Small intestine (tissue), 7 donors: ENCODE data around the gene CCNT1. TPM values are rescaled to one million over a fixed set of nuclear protein-coding genes. Genes with fewer than 3 reads are reported as not detected.
A peak's percentile ranks its signal among the peaks of the same experiment; 100 is the strongest.
"Not testable (repeated sequence)": the region's sequence is repeated elsewhere in the genome, so short reads cannot be mapped to it uniquely, and the experiment has no call there.

ENCODE experiments used
- DNase-seq, 2 donors: peaks; one replicate each; pipeline versions ENCODE4 v3.0.0 to v3.0.0-alpha.2; 2013
- FAIRE-seq: peaks from 2 replicates; lab custom pipeline; 2012; peaks lifted over from hg19 to GRCh38; lab: Jason Lieb, UNC
- H3K27ac ChIP-seq, 3 donors: one replicate each; pipeline ENCODE4 v1.5.1; 2013; ENCODE audit warnings: low read length in 2 of 3, mild to moderate bottlenecking in 2 of 3, control low read depth in 1 of 3, inconsistent platforms in 1 of 3, low read depth in 1 of 3, moderate library complexity in 1 of 3
- H3K27me3 ChIP-seq, 3 donors: one replicate each; pipeline ENCODE4 v1.6.1; 2013; ENCODE audit warnings: low read length in 3 of 3, inconsistent platforms in 1 of 3; ENCODE audit not compliant: control insufficient read depth in 3 of 3, insufficient read depth in 3 of 3
- H3K36me3 ChIP-seq, 3 donors: one replicate each; pipeline ENCODE4 v1.6.1; 2013; ENCODE audit warnings: low read length in 3 of 3, inconsistent platforms in 1 of 3, low read depth in 1 of 3, mild to moderate bottlenecking in 1 of 3, moderate library complexity in 1 of 3; ENCODE audit not compliant: control insufficient read depth in 3 of 3, insufficient read depth in 2 of 3
- H3K4me1 ChIP-seq, 3 donors: one replicate each; pipeline ENCODE4 v1.6.1; 2013; ENCODE audit warnings: low read length in 2 of 3, inconsistent platforms in 1 of 3, low read depth in 1 of 3, mild to moderate bottlenecking in 1 of 3, moderate library complexity in 1 of 3; ENCODE audit not compliant: control insufficient read depth in 3 of 3, insufficient read depth in 2 of 3
- H3K4me3 ChIP-seq, 3 donors: one replicate each; pipeline ENCODE4 v1.5.1; 2013; ENCODE audit warnings: low read length in 3 of 3, control low read depth in 1 of 3, inconsistent platforms in 1 of 3, low read depth in 1 of 3, mild to moderate bottlenecking in 1 of 3, moderate library complexity in 1 of 3
- H3K9me3 ChIP-seq, 2 donors: one replicate each; pipeline ENCODE4 v1.6.1; 2013; ENCODE audit warnings: low read depth in 1 of 2, low read length in 1 of 2; ENCODE audit not compliant: control insufficient read depth in 2 of 2, insufficient read depth in 1 of 2
- WGBS, 3 donors: extraction: QIAGEN DNeasy Blood & Tissue Kit; methylation state at CpG; one replicate each; pipeline ENCODE4 v1.1.7; 2013; 5-methylcytosine and 5-hydroxymethylcytosine counted together
- polyA plus RNA-seq, 4 donors: library from polyadenylated mRNA; stranded (reverse) in 3 of 4; unstranded in 1 of 4; fragments of 200-250 nt in 3 of 4; fragments of 120-200 nt in 1 of 4; gene quantifications; one replicate each; pipeline versions ENCODE4 v1.2.1 to v1.2.3, GENCODE V29; 2013
- donor health status: healthy with polysubstance abuse.
- donor health status: control.
- donor health status: control.
- donor health status: Bipolar disorder and iron deficiency.
- donor health status: healthy.

CCNT1 gene
- polyA plus RNA-seq, 4 donors = 3.0 to 22.0 (median 5.1) TPM

DNA sequence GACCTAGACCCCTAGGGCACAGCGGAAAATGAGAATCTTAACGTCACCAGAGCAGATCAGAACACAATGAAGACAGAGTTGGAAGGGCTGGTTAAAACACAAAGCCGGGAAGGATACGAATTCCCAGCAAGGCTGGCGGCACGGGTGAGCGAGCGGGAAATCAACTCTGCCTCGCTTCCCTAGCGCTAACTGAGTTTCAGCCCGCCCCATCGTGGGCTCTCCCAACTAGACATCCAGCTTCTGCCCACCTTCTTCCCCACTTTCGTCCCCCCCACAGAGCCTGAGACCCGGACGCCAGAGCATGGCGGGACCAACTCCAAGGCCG is 377 bp downstream of the CCNT1 start:
- H3K27me3 ChIP-seq = no peaks in the 10 kb centered on the region
- H3K4me1 ChIP-seq = peaks cover 2 to 14% (median 8%) of the 10 kb centered on the region in 3 donors
- FAIRE-seq (no peak), DNase-seq (no peak)
- peaks cover 0 to 16% of the 10 kb centered on the region in 2 donors for H3K9me3 ChIP-seq
- H3K27ac ChIP-seq = peak overlapping the region; percentile 92 to 94 (median 93)
- WGBS, 3 donors = 0 to 2% (median 0%) methylated on average over 17 of the region's 17 CpGs
- peaks cover 3 to 27% (median 3%) of the 10 kb centered on the region in 3 donors for H3K36me3 ChIP-seq
- peak overlapping the region; percentile 31 to 90 (median 76) for H3K4me3 ChIP-seq

DNA sequence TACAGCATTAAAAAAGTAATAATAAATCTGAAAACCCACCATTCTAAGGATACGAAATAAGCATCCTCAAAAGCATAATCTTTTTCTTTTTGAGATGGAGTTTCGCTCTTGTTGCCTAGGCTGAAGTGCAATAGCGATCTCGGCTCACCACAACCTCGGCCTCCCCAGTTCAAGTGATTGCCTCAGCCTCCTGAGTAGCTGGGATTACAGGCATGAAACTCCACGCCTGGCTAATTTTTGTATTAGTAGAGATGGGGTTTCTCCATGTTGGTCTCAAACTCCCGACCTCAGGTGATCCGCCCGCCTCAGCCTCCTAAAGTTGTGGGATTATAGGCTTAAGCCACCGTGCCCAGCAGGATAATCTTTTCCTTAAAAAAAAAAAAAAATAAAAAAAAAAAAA is 4.3 kb downstream of the CCNT1 start:
- Histone ChIP-seq H3K4me1 (peaks cover 2 to 14% (median 8%) of the 10 kb centered on the region in 3 donors), H3K36me3 (peaks cover 3 to 54% (median 4%) of the 10 kb centered on the region in 3 donors), H3K9me3 (no peaks in the 10 kb centered on the region), H3K27me3 (no peaks in the 10 kb centered on the region), H3K4me3 (no peak overlapping the region), H3K27ac (no peak overlapping the region)
- WGBS, 3 donors = 93 to 96% (median 96%) methylated on average over 10 of the region's 10 CpGs
- no peak for FAIRE-seq
- no peak for DNase-seq

DNA sequence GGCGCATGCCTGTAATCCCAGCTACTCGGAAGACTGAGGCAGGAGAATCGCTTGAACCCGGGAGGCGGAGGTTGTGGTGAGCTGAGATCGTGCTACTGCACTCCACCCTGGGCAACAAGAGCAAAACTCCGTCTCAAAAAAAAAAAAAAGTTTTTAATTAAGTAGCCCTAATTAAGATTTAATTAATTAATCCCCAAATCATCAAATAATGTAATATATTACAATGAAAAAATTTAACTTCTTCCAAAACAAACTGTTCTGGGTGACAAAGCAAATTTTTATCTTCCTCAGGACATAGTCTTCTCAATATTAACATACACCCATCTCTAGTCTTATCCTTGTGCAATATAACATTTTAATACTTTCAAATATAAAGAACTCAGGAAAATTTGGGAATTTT is 17.7 kb downstream of the CCNT1 start:
- 98 to 99% (median 99%) methylated on average over 7 of the region's 7 CpGs for WGBS, 3 donors
- not testable (repeated sequence) for H3K4me3 ChIP-seq, FAIRE-seq, H3K9me3 ChIP-seq, H3K4me1 ChIP-seq, H3K27me3 ChIP-seq, DNase-seq, H3K27ac ChIP-seq
- peaks cover 9 to 52% (median 23%) of the 10 kb centered on the region in 3 donors for H3K36me3 ChIP-seq

DNA sequence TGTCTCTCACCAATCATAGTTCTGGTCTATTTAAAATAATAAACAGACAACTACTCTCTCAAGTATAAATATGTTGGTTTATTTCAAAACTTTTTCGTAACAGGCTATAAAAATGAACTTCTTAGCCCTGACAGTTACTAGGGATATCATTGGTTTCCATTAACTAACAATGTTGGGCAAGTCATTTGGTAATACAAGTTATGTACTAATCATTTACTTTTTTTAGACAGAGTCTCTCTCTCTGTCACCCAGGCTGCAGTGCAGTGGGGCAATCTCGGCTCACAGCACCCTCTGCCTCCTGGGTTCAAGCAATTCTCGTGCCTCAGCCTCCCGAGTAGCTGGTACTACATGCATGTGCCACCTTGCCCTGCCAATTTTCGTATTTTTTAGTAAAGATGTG is 19.9 kb downstream of the CCNT1 start:
- Histone ChIP-seq H3K4me3 (no peak overlapping the region), H3K36me3 (peaks cover 17 to 42% (median 27%) of the 10 kb centered on the region in 3 donors), H3K27me3 (no peaks in the 10 kb centered on the region), H3K9me3 (no peaks in the 10 kb centered on the region), H3K27ac (no peak overlapping the region), H3K4me1 (no peaks in the 10 kb centered on the region)
- DNase-seq = no peak
- FAIRE-seq = no peak
- WGBS, 3 donors = 94 to 96% (median 96%) methylated on average over 5 of the region's 5 CpGs

DNA sequence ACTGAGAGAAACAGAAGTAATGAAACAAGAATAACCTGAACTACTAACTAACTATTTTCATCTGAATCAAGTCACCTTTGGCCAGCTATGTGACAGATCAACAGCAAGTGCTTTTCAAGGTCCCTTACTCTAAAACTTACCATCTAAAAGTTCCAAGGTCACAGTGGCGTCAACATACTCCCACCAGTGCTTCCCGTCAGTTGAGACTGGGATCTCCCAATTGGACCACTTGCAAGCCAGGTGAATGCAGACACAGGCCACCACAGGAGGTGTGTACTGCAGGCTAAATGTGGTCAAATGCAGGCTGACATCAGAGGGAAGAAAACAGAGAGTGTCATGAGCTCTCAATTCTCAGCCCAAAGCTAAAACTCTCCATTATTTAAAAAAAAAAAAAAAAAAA is 20.6 kb downstream of the CCNT1 start:
- DNase-seq = no peak
- FAIRE-seq = no peak
- H3K27ac ChIP-seq = no peak overlapping the region
- H3K27me3 ChIP-seq = no peaks in the 10 kb centered on the region
- peaks cover 21 to 39% (median 27%) of the 10 kb centered on the region in 3 donors for H3K36me3 ChIP-seq
- no peaks in the 10 kb centered on the region for H3K4me1 ChIP-seq
- WGBS, 3 donors = 91 to 96% (median 95%) methylated on average over 2 of the region's 2 CpGs
- H3K9me3 ChIP-seq = no peaks in the 10 kb centered on the region
- H3K4me3 ChIP-seq = no peak overlapping the region

DNA sequence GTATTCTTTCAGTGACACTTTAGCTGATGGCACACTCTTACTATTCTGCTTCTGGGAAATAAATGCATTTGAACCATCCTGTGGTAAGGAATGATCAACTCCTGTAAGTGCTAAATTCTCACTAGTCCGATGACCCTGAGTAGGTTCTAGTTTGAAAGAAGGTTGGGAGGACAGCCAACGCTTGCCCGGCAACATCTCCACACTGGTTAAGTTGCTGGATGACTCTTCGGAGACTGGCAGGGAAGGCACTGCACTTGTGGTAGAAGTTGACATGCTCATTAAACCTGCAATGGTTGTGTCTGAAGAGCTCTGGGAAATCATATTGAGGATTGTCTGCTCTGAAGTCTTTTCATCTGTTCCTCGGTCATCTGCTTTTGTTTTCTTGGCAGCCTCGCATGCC is 22.5 kb downstream of the CCNT1 start:
- H3K36me3 ChIP-seq = peaks cover 21 to 37% (median 28%) of the 10 kb centered on the region in 3 donors
- FAIRE-seq = no peak
- DNase-seq = no peak
- no peaks in the 10 kb centered on the region for H3K27me3 ChIP-seq
- no peaks in the 10 kb centered on the region for H3K9me3 ChIP-seq
- 95 to 98% (median 97%) methylated on average over 6 of the region's 6 CpGs for WGBS, 3 donors
- peaks cover 0 to 5% (median 0%) of the 10 kb centered on the region in 3 donors for H3K4me1 ChIP-seq
- H3K4me3 ChIP-seq = no peak overlapping the region
- H3K27ac ChIP-seq = no peak overlapping the region

DNA sequence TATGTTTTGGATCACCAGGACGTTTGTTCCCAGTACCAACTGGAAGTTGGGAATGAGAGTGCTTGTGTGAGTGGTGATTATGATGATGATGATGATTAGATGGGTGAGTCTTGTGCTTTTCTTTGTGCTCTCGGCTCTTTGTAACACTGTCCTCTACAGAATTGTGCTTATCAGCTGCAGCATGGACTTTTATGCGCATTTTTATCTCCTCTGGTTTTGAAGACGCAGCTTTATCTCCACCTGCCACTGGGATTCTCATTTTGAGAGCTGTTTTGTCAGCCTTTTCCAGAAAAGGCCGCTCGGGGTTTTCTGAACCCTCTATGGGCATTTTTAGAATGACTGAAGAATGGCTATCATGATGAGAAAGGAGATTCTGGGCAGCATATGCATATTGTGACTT is 22.9 kb downstream of the CCNT1 start:
- no peak overlapping the region for H3K27ac ChIP-seq
- DNase-seq (no peak), FAIRE-seq (no peak)
- H3K36me3 ChIP-seq = peaks cover 24 to 34% (median 28%) of the 10 kb centered on the region in 3 donors
- no peaks in the 10 kb centered on the region for H3K9me3 ChIP-seq
- no peak overlapping the region for H3K4me3 ChIP-seq
- no peaks in the 10 kb centered on the region for H3K27me3 ChIP-seq
- WGBS, 3 donors = 88 to 91% (median 90%) methylated on average over 6 of the region's 6 CpGs
- peaks cover 0 to 5% (median 0%) of the 10 kb centered on the region in 3 donors for H3K4me1 ChIP-seq

DNA sequence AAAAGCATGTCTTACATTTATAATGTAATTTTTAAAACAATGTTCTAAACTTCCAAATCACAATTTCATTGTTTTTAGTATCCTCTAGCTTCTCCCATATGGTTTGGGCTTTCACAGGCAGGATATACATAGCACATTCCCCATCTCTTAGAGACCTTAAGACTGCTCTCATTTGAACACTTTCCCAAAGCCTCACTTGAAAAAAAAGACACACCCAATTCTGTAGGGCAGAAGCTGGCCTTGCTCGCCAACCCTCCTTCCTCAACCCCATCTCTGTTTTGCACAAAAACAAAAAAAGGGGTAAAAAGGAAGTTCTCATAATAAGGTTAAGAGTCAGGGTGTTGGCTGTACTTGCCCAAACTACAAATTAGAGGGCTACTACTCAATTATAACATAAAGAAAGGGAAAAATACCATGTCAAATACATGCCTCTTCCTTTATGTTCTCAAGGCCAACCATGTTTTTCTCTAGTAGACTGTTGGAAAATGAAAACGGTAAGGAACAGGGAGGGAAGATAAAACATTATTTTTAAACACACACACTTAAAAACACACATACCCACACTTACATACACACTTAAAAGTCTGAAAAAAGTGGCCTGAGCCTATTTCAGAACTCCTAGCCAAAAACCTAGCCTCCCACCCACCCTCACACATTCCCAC is 24.6 kb downstream of the CCNT1 start:
- Histone ChIP-seq H3K36me3 (peaks cover 22 to 26% (median 26%) of the 10 kb centered on the region in 3 donors), H3K27ac (no peak overlapping the region)

More for the DNA sequence above, 24.6 kb downstream of the CCNT1 start:
- no peaks in the 10 kb centered on the region for H3K27me3 ChIP-seq
- no peak overlapping the region for H3K4me3 ChIP-seq
- DNase-seq (no peak), FAIRE-seq (no peak)
- WGBS, 3 donors = 62 to 73% (median 64%) methylated on average over 2 of the region's 2 CpGs
- no peaks in the 10 kb centered on the region for H3K9me3 ChIP-seq
- H3K4me1 ChIP-seq = peaks cover 0 to 5% (median 0%) of the 10 kb centered on the region in 3 donors
